Activated CD8-positive, alpha-beta T cell treated with anti-CD3 and anti-CD28 coated beads for 36 hours (primary cell): ENCODE measurements around the gene ZNF326. TPM values are rescaled to one million over a fixed set of nuclear protein-coding genes. Genes with fewer than 3 reads are reported as not detected.

ENCODE experiments used
- ATAC-seq: fragments of 200-7000 bp; cut with Tn5 transposase; one replicate; pipeline ENCODE4 v1.10.0; 2021; ENCODE audit warnings: mild to moderate bottlenecking, moderate library complexity
- CTCF ChIA-PET: fragments of 350-600 bp; sonication (Branson Sonifier 250); formaldehyde crosslinking; loops from one replicate; lab custom pipeline; 2021; ENCODE audit warnings: antibody characterized with exemption; lab: Charles Lee
- POLR2A ChIA-PET: fragments of 350-600 bp; sonication (Branson Sonifier 250); formaldehyde crosslinking; loops from one replicate; lab custom pipeline; 2021; ENCODE audit warnings: antibody characterized with exemption; lab: Charles Lee
- DNase-seq: peaks from one replicate; pipeline ENCODE4 v3.0.0-alpha.2; 2020
- H3K27ac Mint-ChIP-seq: one replicate; pipeline ENCODE4 v1.8.0; 2021; ENCODE audit warnings: mild to moderate bottlenecking, mixed read lengths
- H3K27me3 Mint-ChIP-seq: one replicate; pipeline ENCODE4 v1.8.0; 2021; ENCODE audit warnings: mixed read lengths
- H3K36me3 Mint-ChIP-seq: one replicate; pipeline ENCODE4 v1.8.0; 2021; ENCODE audit warnings: low read depth, mixed read lengths
- H3K4me1 Mint-ChIP-seq: one replicate; pipeline ENCODE4 v1.8.0; 2021; ENCODE audit warnings: low read depth, mixed read lengths
- H3K4me3 Mint-ChIP-seq: one replicate; pipeline ENCODE4 v1.8.0; 2021; ENCODE audit warnings: mild to moderate bottlenecking, moderate library complexity, mixed read lengths
- H3K9me3 Mint-ChIP-seq: one replicate; pipeline ENCODE4 v1.8.0; 2021; ENCODE audit warnings: mixed read lengths
- intact Hi-C: fragments of 100-400 bp; cut with micrococcal nuclease; formaldehyde crosslinking; loops from one replicate; pipeline ENCODE4 v1.10.0; 2022
- total RNA-seq, 2 experiments: library from RNA; stranded (reverse); gene quantifications; one replicate each; pipeline ENCODE4 v1.2.3, GENCODE V29; 2021
- TF ChIP-seq, protein P1 (sequence below): fragments of 200-600 bp; IDR thresholded peaks from one replicate; pipeline ENCODE4 v1.8.0; 2022; ENCODE audit warnings: antibody characterized with exemption, mild to moderate bottlenecking

Gene ZNF326
- total RNA-seq, 2 experiments from 2014 or later = 21.1 to 21.4 TPM

DNA sequence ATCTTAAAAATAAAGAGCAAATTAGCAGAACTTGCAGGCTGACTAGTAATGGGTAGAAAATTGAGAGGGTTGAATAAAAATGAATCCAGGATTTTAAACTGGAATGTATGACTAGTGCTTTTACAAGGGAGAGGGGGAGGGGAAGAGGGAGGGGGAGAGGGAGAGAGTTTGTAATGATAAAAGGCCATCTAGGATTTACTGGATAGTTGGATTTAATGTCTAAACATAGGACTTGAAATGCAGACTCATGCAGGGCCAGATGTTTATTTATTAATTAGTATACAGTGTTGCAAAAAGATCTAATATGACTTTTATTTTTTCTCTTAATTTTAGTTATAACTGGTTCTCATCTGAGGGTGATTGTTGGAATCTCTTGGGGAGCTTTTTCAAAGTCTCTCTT, 4.3 kb downstream of the ZNF326 start:
- DNase-seq (no peak), ATAC-seq (no peak)
- intact Hi-C loops = loop anchor here (10.0 kb wide), 1 partner anchor 514 kb away; no protein-coding TSS in a partner anchor
- Mint-ChIP-seq H3K36me3 (peaks cover 29% of the 10 kb centered on the region), H3K4me3 (no peak overlapping the region), H3K27me3 (no peaks in the 10 kb centered on the region), H3K4me1 (peaks cover 47% of the 10 kb centered on the region), H3K27ac (no peak overlapping the region), H3K9me3 (no peaks in the 10 kb centered on the region)
- TF ChIP-seq, protein P1, sequence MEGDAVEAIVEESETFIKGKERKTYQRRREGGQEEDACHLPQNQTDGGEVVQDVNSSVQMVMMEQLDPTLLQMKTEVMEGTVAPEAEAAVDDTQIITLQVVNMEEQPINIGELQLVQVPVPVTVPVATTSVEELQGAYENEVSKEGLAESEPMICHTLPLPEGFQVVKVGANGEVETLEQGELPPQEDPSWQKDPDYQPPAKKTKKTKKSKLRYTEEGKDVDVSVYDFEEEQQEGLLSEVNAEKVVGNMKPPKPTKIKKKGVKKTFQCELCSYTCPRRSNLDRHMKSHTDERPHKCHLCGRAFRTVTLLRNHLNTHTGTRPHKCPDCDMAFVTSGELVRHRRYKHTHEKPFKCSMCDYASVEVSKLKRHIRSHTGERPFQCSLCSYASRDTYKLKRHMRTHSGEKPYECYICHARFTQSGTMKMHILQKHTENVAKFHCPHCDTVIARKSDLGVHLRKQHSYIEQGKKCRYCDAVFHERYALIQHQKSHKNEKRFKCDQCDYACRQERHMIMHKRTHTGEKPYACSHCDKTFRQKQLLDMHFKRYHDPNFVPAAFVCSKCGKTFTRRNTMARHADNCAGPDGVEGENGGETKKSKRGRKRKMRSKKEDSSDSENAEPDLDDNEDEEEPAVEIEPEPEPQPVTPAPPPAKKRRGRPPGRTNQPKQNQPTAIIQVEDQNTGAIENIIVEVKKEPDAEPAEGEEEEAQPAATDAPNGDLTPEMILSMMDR = no peak
- POLR2A ChIA-PET = no interaction called here
- CTCF ChIA-PET = interaction anchor here (1.1 kb wide), 1 partner anchor 20 kb away, joined by 3 read pairs; no protein-coding TSS in a partner anchor

DNA sequence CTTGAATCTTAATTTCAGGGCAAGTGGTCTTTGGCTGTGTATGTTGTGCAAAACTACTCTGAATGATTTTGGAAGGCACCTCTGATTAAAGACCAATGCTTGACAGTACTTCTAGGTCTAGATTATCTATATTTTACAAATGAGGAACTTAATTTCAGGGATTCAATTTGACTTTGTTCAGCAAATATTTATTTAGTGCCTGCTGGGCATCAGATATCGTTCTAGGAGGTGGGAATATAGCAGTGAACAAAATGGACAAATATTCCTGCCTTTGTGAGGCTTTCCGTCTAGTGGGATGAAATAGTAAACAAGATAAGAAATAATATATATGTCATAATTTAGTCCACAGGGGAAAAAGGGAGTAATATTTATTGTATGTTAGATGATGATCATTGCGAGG, 4.7 kb downstream of the ZNF326 start:
- ChIA-PET POLR2A (no interaction called here), CTCF (interaction anchor here (1.1 to 2.3 kb wide), 3 partner anchors 9 to 21 kb away, joined by 3 to 6 read pairs (median 4); no protein-coding TSS in a partner anchor)
- DNase-seq (no peak), ATAC-seq (no peak)
- intact Hi-C loops = loop anchor here (10.0 kb wide), 1 partner anchor 515 kb away; no protein-coding TSS in a partner anchor
- Mint-ChIP-seq H3K27me3 (no peaks in the 10 kb centered on the region), H3K9me3 (no peaks in the 10 kb centered on the region), H3K4me1 (peaks cover 46% of the 10 kb centered on the region), H3K36me3 (peaks cover 29% of the 10 kb centered on the region), H3K27ac (no peak overlapping the region), H3K4me3 (no peak overlapping the region)
- TF ChIP-seq, protein P1 = no peak

DNA sequence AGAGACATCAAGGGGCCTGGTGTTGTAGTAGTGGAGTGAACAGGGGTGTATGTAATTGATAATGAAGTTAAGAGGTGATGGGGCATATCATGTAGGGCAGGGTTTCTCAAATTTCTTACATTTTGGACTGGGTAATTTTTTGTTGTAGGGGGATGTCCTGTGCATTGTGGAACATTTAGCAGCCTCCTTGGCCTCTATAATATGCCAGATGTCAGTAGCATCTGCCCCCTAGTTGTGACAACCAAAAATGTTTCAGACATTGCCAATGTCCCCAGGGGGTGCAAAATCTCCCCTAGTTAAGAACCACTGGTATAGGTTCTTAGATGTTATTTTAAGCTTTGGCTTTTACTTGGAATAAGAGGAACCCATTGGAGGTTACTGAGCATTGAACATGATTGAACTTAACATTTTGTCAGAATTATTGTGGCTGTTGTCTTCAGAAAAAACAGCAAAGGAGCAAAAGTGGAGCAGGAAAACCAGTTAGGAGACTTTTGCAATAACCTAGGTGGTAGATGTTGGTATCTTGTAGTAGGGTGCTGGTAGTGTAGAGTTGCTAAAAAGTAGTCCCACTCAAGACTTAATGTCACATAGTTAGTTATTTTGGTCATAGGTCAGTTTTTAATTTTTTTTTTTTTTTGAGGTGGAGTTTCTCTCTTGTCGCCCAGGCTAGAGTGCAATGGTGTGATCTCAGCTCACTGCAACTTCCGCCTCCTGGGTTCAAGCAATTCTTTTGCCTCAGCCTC, 6.2 kb downstream of the ZNF326 start:
- peaks cover 52% of the 10 kb centered on the region for H3K4me1 Mint-ChIP-seq
- peaks cover 35% of the 10 kb centered on the region for H3K36me3 Mint-ChIP-seq
- no peaks in the 10 kb centered on the region for H3K9me3 Mint-ChIP-seq
- H3K4me3 Mint-ChIP-seq = no peak overlapping the region
- TF ChIP-seq, protein P1 = peak; percentile 54
- intact Hi-C loops = no loop called here
- no peaks in the 10 kb centered on the region for H3K27me3 Mint-ChIP-seq
- no peak for DNase-seq
- CTCF ChIA-PET = interaction anchor here (0.7 to 2.3 kb wide), 4 partner anchors 10 to 1124 kb away, joined by 3 to 6 read pairs (median 4); no protein-coding TSS in a partner anchor
- H3K27ac Mint-ChIP-seq = no peak overlapping the region
- peak; percentile 45 for ATAC-seq
- POLR2A ChIA-PET = no interaction called here

DNA sequence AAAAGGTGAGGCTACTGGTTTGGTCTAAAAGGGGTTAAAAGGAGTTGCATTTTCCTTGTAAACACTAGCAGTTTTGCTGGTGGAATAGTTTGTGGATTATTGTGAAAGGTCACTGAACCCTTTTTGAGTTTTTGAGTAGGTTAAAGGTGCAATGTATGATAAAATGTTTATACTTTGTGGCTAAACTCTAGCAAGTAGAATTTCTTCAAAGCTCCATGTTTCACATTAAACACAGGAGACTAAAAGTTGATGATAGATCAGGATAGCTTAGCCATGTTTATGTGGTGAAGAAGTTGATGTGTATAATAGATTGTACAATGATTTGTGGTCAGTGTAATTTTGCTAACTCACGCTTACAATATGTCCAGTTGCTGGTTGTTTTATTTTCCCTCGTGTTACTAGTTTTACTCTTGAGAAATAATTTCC, 13.1 kb downstream of the ZNF326 start:
- POLR2A ChIA-PET = no interaction called here
- TF ChIP-seq, protein P1 = no peak
- intact Hi-C loops = no loop called here
- peaks cover 20% of the 10 kb centered on the region for H3K4me1 Mint-ChIP-seq
- DNase-seq (no peak), ATAC-seq (no peak)
- no peak overlapping the region for H3K27ac Mint-ChIP-seq
- CTCF ChIA-PET = no interaction called here
- H3K4me3 Mint-ChIP-seq = no peak overlapping the region
- H3K27me3 Mint-ChIP-seq = no peaks in the 10 kb centered on the region
- no peaks in the 10 kb centered on the region for H3K9me3 Mint-ChIP-seq
- peaks cover 42% of the 10 kb centered on the region for H3K36me3 Mint-ChIP-seq

DNA sequence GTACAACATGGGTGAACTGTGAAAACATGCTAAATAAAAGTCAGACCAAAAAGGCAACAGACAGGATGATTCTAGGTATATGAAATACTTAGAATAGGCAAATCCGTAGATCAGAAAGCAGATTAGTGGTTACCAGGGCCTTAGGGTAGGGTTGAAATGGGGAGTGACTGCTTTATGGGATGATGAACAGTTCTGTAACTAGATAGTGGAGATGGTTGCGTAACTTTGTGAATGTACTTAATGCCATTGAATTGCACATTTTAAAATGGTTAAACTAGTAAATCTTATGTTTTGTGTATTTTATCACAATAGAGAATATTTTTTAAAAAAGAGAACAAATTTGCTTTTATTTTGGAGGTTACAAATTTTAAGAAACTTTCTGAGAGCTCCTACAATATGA, 17.4 kb downstream of the ZNF326 start:
- intact Hi-C loops = no loop called here
- no peak for ATAC-seq

More for the DNA sequence above, 17.4 kb downstream of the ZNF326 start:
- TF ChIP-seq, protein P1 = no peak
- Mint-ChIP-seq H3K27me3 (no peaks in the 10 kb centered on the region), H3K4me1 (peaks cover 6% of the 10 kb centered on the region), H3K9me3 (no peaks in the 10 kb centered on the region), H3K27ac (no peak overlapping the region), H3K4me3 (no peak overlapping the region), H3K36me3 (peaks cover 49% of the 10 kb centered on the region)
- ChIA-PET POLR2A (no interaction called here), CTCF (no interaction called here)
- DNase-seq = no peak
